ENCODE results near the gene MYH10.

Gene MYH10

DNA sequence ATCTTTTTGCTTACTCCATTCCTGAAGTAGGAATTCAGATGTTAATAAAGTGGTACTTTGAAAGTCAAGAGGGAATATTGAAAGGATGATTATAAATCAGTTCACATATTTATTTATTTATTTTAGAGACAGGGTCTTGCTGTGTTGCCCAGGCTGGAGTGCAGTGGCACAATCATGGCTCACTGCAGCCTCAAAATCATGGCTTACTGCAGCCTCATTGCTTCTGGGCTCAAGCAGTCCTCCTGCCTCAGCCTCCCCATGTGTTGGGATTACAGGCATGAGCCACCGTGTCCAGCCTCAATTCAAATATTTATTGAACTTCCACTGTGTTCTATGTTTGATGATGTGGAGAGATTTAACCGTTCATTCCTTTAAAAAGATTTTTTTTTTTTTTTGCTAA lies 188.2 kb downstream of the MYH10 start:
- no peak for DNase-seq

- DNase-seq = no peak
Observed at GRCh38 chr17:8441690-8442089, 188.8 kb downstream of the MYH10 start.

GRCh38 chr17:8439681-8440080 lies 190.8 kb downstream of the MYH10 start:
- no peak for DNase-seq

DNA sequence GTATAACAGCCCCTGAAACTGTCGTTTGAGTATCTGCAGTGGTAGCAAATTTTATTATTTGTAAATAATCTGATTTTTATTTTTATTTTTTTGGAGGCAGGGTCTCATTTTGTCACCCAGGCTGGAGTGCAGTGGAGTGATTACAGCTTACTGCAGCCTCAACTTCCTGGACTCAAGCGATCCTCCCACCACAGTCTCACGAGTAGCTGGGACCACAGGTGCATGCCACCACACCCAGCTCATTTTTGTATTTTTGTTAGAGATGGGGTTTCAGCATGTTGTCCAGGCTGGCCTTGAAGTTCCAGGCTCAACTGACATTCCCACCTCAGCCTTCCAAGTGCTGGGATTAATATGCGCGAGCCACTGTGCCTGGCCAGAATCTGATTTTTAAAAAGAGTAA lies 192.1 kb downstream of the MYH10 start:
- no peak for DNase-seq

- DNase-seq = no peak
Observed at GRCh38 chr17:8436844-8437171, 193.7 kb downstream of the MYH10 start.

- peak; percentile 54 for DNase-seq
Observed at GRCh38 chr17:8436169-8436843, 194.2 kb downstream of the MYH10 start.

DNA sequence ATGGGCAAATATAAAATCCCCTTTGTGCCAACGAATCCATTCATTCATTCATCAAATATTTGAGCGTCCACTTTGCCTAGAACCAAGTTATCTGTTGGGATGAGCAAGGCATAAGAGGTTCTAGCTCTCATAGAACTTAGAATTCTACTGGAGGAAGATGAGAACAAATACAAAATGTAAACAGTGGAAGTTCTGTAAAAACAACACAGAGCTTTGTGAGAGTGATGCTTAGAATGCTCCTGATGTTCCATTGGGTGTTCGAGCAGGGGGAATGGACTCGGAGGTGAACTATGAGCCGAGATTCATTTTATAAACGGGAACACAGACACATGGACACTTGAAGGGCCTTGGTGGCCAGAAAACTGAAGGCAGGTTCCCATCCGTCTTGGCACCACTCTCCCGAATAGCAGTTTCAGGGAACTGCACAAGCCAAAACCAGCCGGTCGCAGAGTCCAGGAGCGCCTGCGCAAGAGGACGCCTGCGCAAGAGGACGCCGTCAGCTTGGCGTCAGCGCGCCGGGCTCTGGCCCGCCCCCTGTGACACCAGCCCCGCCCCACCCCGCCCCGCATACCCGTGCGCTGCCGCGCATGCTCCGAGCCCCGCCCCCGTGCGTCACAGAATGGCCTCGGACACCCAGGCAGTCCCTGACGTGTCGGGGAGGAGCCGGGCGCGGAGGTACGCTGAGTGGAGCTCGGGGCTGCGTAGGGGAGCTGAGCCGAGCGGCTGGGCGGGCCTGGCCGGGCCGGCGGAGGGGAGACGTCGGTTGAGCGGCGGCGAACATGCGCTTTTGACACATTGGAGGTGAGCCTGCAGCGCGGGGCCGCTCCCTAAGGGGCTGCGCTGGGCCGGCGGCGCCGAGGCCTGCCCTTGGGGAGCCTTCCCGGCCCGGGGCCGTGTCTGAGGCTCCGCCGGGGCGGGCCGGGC lies 195.0 kb downstream of the MYH10 start, which contains the start of gene NDEL1:
Gene NDEL1, plus strand, starts transcription at position 640 of the 924 bp plus-strand sequence. CDS start 8,388 bp downstream, outside the sequence.
- peak; percentile 98 for DNase-seq

GRCh38 chr17:8430966-8431365 lies 199.6 kb downstream of the MYH10 start:
- no peak for DNase-seq

GRCh38 chr17:8426802-8427201 lies 203.7 kb downstream of the MYH10 start:
- no peak for DNase-seq

DNA sequence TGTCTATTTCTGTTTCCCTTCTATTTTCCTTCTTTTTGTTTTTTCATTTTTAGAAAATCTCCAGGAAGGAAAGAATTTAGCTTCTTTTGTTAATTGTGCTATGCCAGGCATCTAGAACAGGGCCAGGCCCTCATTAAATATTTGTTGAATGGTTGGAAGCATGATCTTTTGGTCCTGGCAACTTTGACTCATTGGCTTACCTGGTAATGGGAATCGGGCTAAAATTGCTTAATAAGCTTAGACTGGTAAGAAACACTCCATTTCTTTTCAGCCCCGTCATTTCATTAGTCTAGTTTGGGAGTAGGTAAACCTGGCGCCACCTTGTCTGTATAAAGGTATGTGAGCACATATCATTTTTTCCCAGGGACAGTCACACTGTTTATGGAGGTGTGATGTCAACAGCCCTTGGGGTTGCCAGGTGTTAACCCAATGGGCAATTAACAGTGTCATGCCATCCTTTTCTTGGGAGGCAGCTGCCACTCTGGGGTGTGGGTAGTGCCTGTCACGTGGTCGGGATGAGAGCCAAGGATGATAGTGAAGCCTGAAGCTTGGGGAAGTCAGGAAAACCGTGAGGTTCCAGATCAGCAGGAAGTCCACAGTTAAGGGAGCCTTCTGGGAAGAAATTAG lies 204.3 kb downstream of the MYH10 start:
- no peak for DNase-seq

Data from fibroblast of skin of abdomen (primary cell).